Endothelial cell of umbilical vein (primary cell): ENCODE data around the gene TOP3A. TPM values are rescaled to one million over a fixed set of nuclear protein-coding genes. Genes with fewer than 3 reads are reported as not detected.

Experiments
- BruUV-seq: library from RNA; stranded (reverse); fragments of 400-500 nt; replicated peaks from 2 replicates; lab custom pipeline; 2021; lab: Mats Ljungman, UMichigan
- CTCF ChIA-PET: fragments of 300-600, 350-600 bp; sonication (Branson Sonifier 250); formaldehyde crosslinking; loops from one replicate; lab custom pipeline; 2021; ENCODE audit warnings: antibody characterized with exemption, inconsistent platforms; lab: Charles Lee
- POLR2A ChIA-PET: fragments of 300-600, 350-600 bp; sonication (Branson Sonifier 250); formaldehyde crosslinking; loops from one replicate; lab custom pipeline; 2021; ENCODE audit warnings: antibody characterized with exemption, inconsistent platforms; lab: Charles Lee
- DNase-seq: peaks from one replicate; pipeline ENCODE4 v3.0.0-alpha.2; 2011; ENCODE audit warnings: low read depth, low spot score
- FAIRE-seq: peaks from 2 replicates; lab custom pipeline; 2011; peaks lifted over from hg19 to GRCh38; lab: Jason Lieb, UNC
- H2AFZ ChIP-seq: 2 replicates; pipeline ENCODE4 v1.6.0; 2012; ENCODE audit warnings: low read depth, low read length, control low read depth, inconsistent platforms
- H3K27ac ChIP-seq: 2 replicates; pipeline ENCODE4 v1.5.1; 2011; ENCODE audit warnings: low read depth, mild to moderate bottlenecking, control low read depth, low read length, moderate library complexity; ENCODE audit not compliant: insufficient read depth
- H3K27me3 ChIP-seq, 2 experiments: 2 replicates each; pipeline versions ENCODE4 v1.6.0 to v1.6.1; 2011; ENCODE audit warnings: low read length in 2 of 2, mixed read lengths in 1 of 2; ENCODE audit not compliant: control insufficient read depth in 2 of 2, insufficient read depth in 2 of 2
- H3K36me3 ChIP-seq, 2 experiments: 2 replicates in 1 of 2; 3 replicates in 1 of 2; pipeline ENCODE4 v1.5.1; 2011; ENCODE audit warnings: low read length in 2 of 2, mild to moderate bottlenecking in 1 of 2, moderate library complexity in 1 of 2; ENCODE audit not compliant: control insufficient read depth in 2 of 2, insufficient read depth in 2 of 2; ENCODE audit errors: extremely low read depth in 1 of 2
- H3K4me1 ChIP-seq: 3 replicates; pipeline ENCODE4 v1.5.1; 2011; ENCODE audit warnings: mild to moderate bottlenecking, low read length; ENCODE audit not compliant: control insufficient read depth, insufficient read depth; ENCODE audit errors: extremely low read depth
- H3K4me2 ChIP-seq: 2 replicates; pipeline ENCODE4 v1.6.1; 2011; ENCODE audit warnings: low read length, control low read depth, mixed read lengths; ENCODE audit not compliant: insufficient read depth
- H3K4me3 ChIP-seq, 3 experiments: fragments of 200-600 bp in 1 of 3; sonication (generic), shearing (Covaris generic) in 1 of 3; replicated peaks in 1 of 3; 2 replicates each; pipeline ENCODE4 v1.5.1; 2011 to 2016; ENCODE audit warnings: control low read depth in 3 of 3, low read length in 3 of 3, mild to moderate bottlenecking in 2 of 3, inconsistent platforms in 1 of 3, low read depth in 1 of 3, moderate library complexity in 1 of 3; ENCODE audit not compliant: insufficient read depth in 1 of 3
- H3K79me2 ChIP-seq: 2 replicates; pipeline ENCODE4 v1.6.0; 2012; ENCODE audit warnings: low read length, inconsistent platforms; ENCODE audit not compliant: control insufficient read depth, insufficient read depth
- H3K9ac ChIP-seq: replicated peaks from 2 replicates; pipeline ENCODE3; 2011; ENCODE audit warnings: low read length, control low read depth; ENCODE audit not compliant: insufficient read depth; ENCODE audit errors: extremely low read depth
- H3K9me1 ChIP-seq: replicated peaks from 3 replicates; pipeline ENCODE4 v1.6.0; 2011; ENCODE audit warnings: mild to moderate bottlenecking, low read length; ENCODE audit not compliant: control insufficient read depth, insufficient read depth; ENCODE audit errors: extremely low read depth
- H3K9me3 ChIP-seq: replicated peaks from 2 replicates; pipeline ENCODE4 v1.5.1; 2012; ENCODE audit warnings: low read length, inconsistent platforms; ENCODE audit not compliant: control insufficient read depth, insufficient read depth
- H4K20me1 ChIP-seq: replicated peaks from 2 replicates; pipeline ENCODE3; 2011; ENCODE audit warnings: mild to moderate bottlenecking, low read length; ENCODE audit not compliant: control insufficient read depth, insufficient read depth; ENCODE audit errors: extremely low read depth
- CTCF ChIP-seq, 2 donors: IDR thresholded peaks; 1 replicate in 1 of 2; 2 replicates in 1 of 2; pipeline ENCODE4 v1.5.1; 2011; ENCODE audit warnings: low read length in 2 of 2, mild to moderate bottlenecking in 2 of 2, moderate library complexity in 2 of 2, control low read depth in 1 of 2, inconsistent platforms in 1 of 2, low read depth in 1 of 2; ENCODE audit not compliant: insufficient read depth in 1 of 2; ENCODE audit errors: extremely low read depth in 1 of 2
- EZH2 ChIP-seq: IDR thresholded peaks from 2 replicates; pipeline ENCODE4 v1.6.1; 2012; ENCODE audit warnings: borderline replicate concordance, low read depth, mild to moderate bottlenecking, moderate library complexity, low read length, inconsistent platforms; ENCODE audit not compliant: severe bottlenecking
- FOS ChIP-seq: IDR thresholded peaks from 2 replicates; pipeline ENCODE4 v1.6.1; 2011; ENCODE audit warnings: mild to moderate bottlenecking, low read length, moderate library complexity, borderline replicate concordance; ENCODE audit not compliant: insufficient read depth
- GATA2 ChIP-seq: IDR thresholded peaks from 2 replicates; pipeline ENCODE4 v1.7.0; 2011; ENCODE audit warnings: low read depth, mild to moderate bottlenecking, moderate library complexity, mixed read lengths, low read length; ENCODE audit not compliant: insufficient read length, insufficient read depth
- JUN ChIP-seq: IDR thresholded peaks from 2 replicates; pipeline ENCODE4 v1.6.1; 2011; ENCODE audit warnings: borderline replicate concordance, low read depth; ENCODE audit not compliant: insufficient read length, insufficient read depth
- MAX ChIP-seq: IDR thresholded peaks from 2 replicates; pipeline ENCODE4 v1.6.1; 2011; ENCODE audit not compliant: insufficient read depth, insufficient read length
- MYC ChIP-seq: IDR thresholded peaks from one replicate; pipeline ENCODE4 v1.6.1; 2011; ENCODE audit warnings: mild to moderate bottlenecking, low read depth, low read length
- POLR2A ChIP-seq: IDR thresholded peaks from 2 replicates; pipeline ENCODE4 v1.6.1; 2012; ENCODE audit warnings: low read depth, mild to moderate bottlenecking, control low read depth, low read length
- POLR2AphosphoS5 ChIP-seq: IDR thresholded peaks from 2 replicates; pipeline ENCODE4 v1.6.1; 2012; ENCODE audit warnings: low read depth, mild to moderate bottlenecking, control low read depth, low read length, moderate library complexity; ENCODE audit not compliant: insufficient read depth
- dilution Hi-C: fragments of 300-500 bp; cut with MboI; formaldehyde crosslinking; loops from one replicate; pipeline ENCODE4 v1.15.0; 2019; ENCODE audit warnings: low sequenced_read_pairs; ENCODE audit not compliant: extremely low pct_ligation_motif_present
- intact Hi-C: fragments of 100-400 bp; cut with micrococcal nuclease; formaldehyde crosslinking; loops from one replicate; pipeline ENCODE4 v1.10.0; 2022
- polyA plus RNA-seq, 4 experiments: library from polyadenylated mRNA; depleted of rRNA in 3 of 4; stranded (reverse) in 3 of 4; unstranded in 1 of 4; fragments of >200 nt; gene quantifications; 2 replicates each; pipeline versions ENCODE4 v1.2.1 to v1.2.3, GENCODE V29; 2011 to 2012; ENCODE audit warnings: missing spikeins in 1 of 4
- total RNA-seq: library from RNA; stranded (reverse); gene quantifications from 2 replicates; pipeline ENCODE4 v1.2.3, GENCODE V29; 2021

Gene TOP3A
- total and polyA plus RNA-seq, 2 donors (not counting 3 experiments of a cell fraction or from before 2014, with no cell fraction given) = 20.4 to 53.1 TPM

GRCh38 chr17:18318771-18319450 lies 4.1 kb upstream of the TOP3A start:
- Histone ChIP-seq H3K4me3 (no peak overlapping the region), H4K20me1 (no peaks in the 10 kb centered on the region), H3K9ac (no peak overlapping the region), H3K9me1 (no peaks in the 10 kb centered on the region), H3K4me2 (no peak overlapping the region), H3K4me1 (peaks cover 18% of the 10 kb centered on the region), H2AFZ (no peak overlapping the region), H3K9me3 (no peaks in the 10 kb centered on the region), H3K27me3 (no peaks in the 10 kb centered on the region), H3K79me2 (peaks cover 55% of the 10 kb centered on the region), H3K27ac (no peak overlapping the region), H3K36me3 (peaks cover 2 to 27% of the 10 kb centered on the region in 2 experiments)
- DNase-seq (no peak), FAIRE-seq (no peak)
- POLR2A ChIA-PET = no interaction called here
- no peak for TF ChIP-seq FOS
- no peak for TF ChIP-seq EZH2
- no peak for TF ChIP-seq POLR2A
- TF ChIP-seq GATA2 = no peak
- TF ChIP-seq POLR2AphosphoS5 = no peak
- no peak for TF ChIP-seq MYC
- TF ChIP-seq JUN = no peak
- TF ChIP-seq CTCF (IDR thresholded peaks at IDR 0.05; ENCODE audit: extremely low read depth in 1 of 2, insufficient read depth in 1 of 2, low read depth in 1 of 2, low read length in 2 of 2) = no peak
- TF ChIP-seq MAX = no peak
- dilution Hi-C loops = no loop called here
- no TSS peak for BruUV-seq
- CTCF ChIA-PET = interaction anchor here (1.9 kb wide), 1 partner anchor 14 kb away, joined by 4 read pairs; no protein-coding TSS in a partner anchor
- intact Hi-C loops = no loop called here
